Measurements from ENCODE around the gene RTN4R. TPM values are rescaled to one million over a fixed set of nuclear protein-coding genes. Genes with fewer than 3 reads are reported as not detected.

Gene RTN4R
- total and polyA plus RNA-seq, 2 of the 13 experiments (the other 11 are each of a cell fraction or from before 2014, with no cell fraction given) = 0.22 to 0.77 TPM

- in situ Hi-C loops (cut with HindIII; ENCODE audit: extremely low pct_ligation_motif_present, low pct_unique_long_range_greater_than_20kb) (no loop called here), intact Hi-C loops (cut with micrococcal nuclease; ENCODE audit: unreplicated experiment) (no loop called here)
- H3K9ac ChIP-seq (ENCODE audit: insufficient read depth, low read depth, low read length) = no peak overlapping the region
- no peaks in the 10 kb centered on the region for H3K79me2 ChIP-seq (ENCODE audit: insufficient read depth, low read length)
- ChIA-PET CTCF (ENCODE audit: low intra/inter-chr PET ratio, low total read pairs) (no interaction called here), POLR2A (no interaction called here)
- FAIRE-seq (no peak), DNase-seq (ENCODE audit: low spot score) (no peak), ATAC-seq (peak; percentile 51)
- no TSS peak for BruUV-seq (replicated peaks)
- no peak overlapping the region for H3K4me3 ChIP-seq (replicated peaks in 1 of 3; ENCODE audit: insufficient read depth in 1 of 3, low read depth in 2 of 3, low read length in 3 of 3)
- H3K4me1 ChIP-seq (ENCODE audit: insufficient read depth, low read length) = 0 out of 2 replicates have a peak, but pooled peaks cover 10% of the 10 kb centered on the region
- no peak overlapping the region for H3K4me2 ChIP-seq (ENCODE audit: low read depth, low read length)
- TF ChIP-seq ARNTL (CRISPR knock-in tag; IDR thresholded peaks at IDR 0.05) (no peak), THYN1 (CRISPR knock-in tag; IDR thresholded peaks at IDR 0.05; ENCODE audit: borderline replicate concordance, low read depth) (no peak), HIC2 (CRISPR knock-in tag; IDR thresholded peaks at IDR 0.05; ENCODE audit: low read depth) (peak; percentile 76), MBD4 (IDR thresholded peaks at IDR 0.05; ENCODE audit: borderline replicate concordance, low read length) (no peak), ZNF18 (CRISPR knock-in tag; IDR thresholded peaks at IDR 0.05; ENCODE audit: insufficient replicate concordance) (no peak), HNRNPL (IDR thresholded peaks at IDR 0.05; ENCODE audit: low read depth, low read length) (peak; percentile 77; the same call in 1 of the 2 replicates)
- no peaks in the 10 kb centered on the region for H3K9me3 ChIP-seq (ENCODE audit: low read length)
- H4K20me1 ChIP-seq (ENCODE audit: insufficient read depth, low read length) = no peaks in the 10 kb centered on the region
- no peak overlapping the region for H3K27ac ChIP-seq (ENCODE audit: extremely low read length, insufficient read depth, low read length)
- WGBS (ENCODE audit: low lambda C conversion rate) = 7% methylated on average over 11 of the region's 17 CpGs
- no peak overlapping the region for H2AFZ ChIP-seq (ENCODE audit: low read length)
- peaks cover 0 to 18% of the 10 kb centered on the region in 2 experiments; a peak in 1 of 5 replicates for H3K27me3 ChIP-seq (ENCODE audit: control insufficient read depth in 1 of 2, insufficient read depth in 2 of 2, low read length in 2 of 2)
- H3K36me3 ChIP-seq (replicated peaks in 1 of 2; ENCODE audit: control insufficient read depth in 1 of 2, insufficient read depth in 2 of 2, low read length in 2 of 2) = no peaks in the 10 kb centered on the region
These were observed 46.4 kb downstream of the RTN4R start for GRCh38 chr22:20221421-20222340.

Data from HepG2 (cell line).